GM19043 (cell line): Measurements from ENCODE around the gene WRAP73.
"Not testable (repeated sequence)": the region's sequence is repeated elsewhere in the genome, so short reads cannot be mapped to it uniquely, and the experiment has no call there.

ENCODE experiments used
- ATAC-seq: cut with Tn5 transposase; IDR thresholded peaks from one replicate; pipeline ENCODE4 v1.9.1; 2021; ENCODE audit warnings: low read depth; ENCODE audit not compliant: unreplicated experiment

WRAP73 gene

GRCh38 chr1:3632716-3633343, 17.1 kb downstream of the WRAP73 start:
- no peak for ATAC-seq

GRCh38 chr1:3632298-3632697, 17.6 kb downstream of the WRAP73 start:
- ATAC-seq = no peak

- no peak for ATAC-seq
These were observed 18.3 kb downstream of the WRAP73 start for GRCh38 chr1:3631320-3632260.

GRCh38 chr1:3630914-3631313, 19.0 kb downstream of the WRAP73 start:
- no peak for ATAC-seq

- ATAC-seq = no peak
These were observed 19.7 kb downstream of the WRAP73 start for GRCh38 chr1:3630161-3630611.

- ATAC-seq = no peak
These were observed 20.2 kb downstream of the WRAP73 start for GRCh38 chr1:3629561-3630160.

GRCh38 chr1:3628445-3628844, 21.5 kb downstream of the WRAP73 start:
- ATAC-seq = no peak

GRCh38 chr1:3627515-3628253, 22.2 kb downstream of the WRAP73 start:
- no peak for ATAC-seq

GRCh38 chr1:3626025-3626424, 23.9 kb downstream of the WRAP73 start:
- no peak for ATAC-seq

GRCh38 chr1:3625151-3625907, 24.6 kb downstream of the WRAP73 start:
- no peak for ATAC-seq

GRCh38 chr1:3624200-3625136, 25.4 kb downstream of the WRAP73 start, which contains the start of gene TPRG1L:
Gene TPRG1L (plus strand): TSS chr1:3625015. CDS start chr1:3625073, 58 bp downstream.
- peak; percentile 95 for ATAC-seq

GRCh38 chr1:3623441-3624199, 26.3 kb downstream of the WRAP73 start:
- no peak for ATAC-seq

GRCh38 chr1:3622102-3622501, 27.8 kb downstream of the WRAP73 start:
- not testable (repeated sequence) for ATAC-seq

GRCh38 chr1:3621151-3621671, 28.7 kb downstream of the WRAP73 start:
- not testable (repeated sequence) for ATAC-seq

GRCh38 chr1:3620708-3621107, 29.2 kb downstream of the WRAP73 start:
- no peak for ATAC-seq

- no peak for ATAC-seq
These were observed 30.8 kb downstream of the WRAP73 start for GRCh38 chr1:3618881-3619671.

- no peak for ATAC-seq
These were observed 31.4 kb downstream of the WRAP73 start for GRCh38 chr1:3618531-3618880.
